Heart left ventricle (tissue), 16 donors: ENCODE measurements around the gene BICC1. TPM values are rescaled to one million over a fixed set of nuclear protein-coding genes. Genes with fewer than 3 reads are reported as not detected.
A peak's percentile ranks its signal among the peaks of the same experiment; 100 is the strongest.

Source experiments
- ATAC-seq, 4 donors: fragments of 200-7000 bp; cut with Tn5 transposase; one replicate each; pipeline ENCODE4 v1.9.1; 2020 to 2022; ENCODE audit warnings: moderate library complexity in 4 of 4, mild to moderate bottlenecking in 3 of 4, moderate number of reproducible peaks in 1 of 4
- DNase-seq, 5 donors: peaks; one replicate each; pipeline ENCODE4 v3.0.0-alpha.2; 2020
- H3K27ac ChIP-seq, 12 donors: fragments of 200-600 bp; sonication (generic) in 4 of 12; one replicate each; pipeline versions ENCODE4 v1.5.0 to v1.8.0; 2016 to 2022; ENCODE audit warnings: mild to moderate bottlenecking in 2 of 12
- H3K27me3 ChIP-seq, 9 donors: fragments of 200-600 bp; sonication (generic) in 2 of 9; one replicate each; pipeline versions ENCODE4 v1.5.1 to v1.8.0; 2016 to 2022; ENCODE audit warnings: mild to moderate bottlenecking in 3 of 9
- H3K36me3 ChIP-seq, 9 donors: fragments of 200-600 bp; sonication (generic) in 2 of 9; one replicate each; pipeline versions ENCODE4 v1.5.0 to v1.8.0; 2018 to 2022; ENCODE audit warnings: mild to moderate bottlenecking in 2 of 9
- H3K4me1 ChIP-seq, 12 donors: fragments of 200-600 bp; sonication (generic) in 4 of 12; one replicate each; pipeline versions ENCODE4 v1.5.0 to v1.8.0; 2016 to 2022; ENCODE audit warnings: mild to moderate bottlenecking in 3 of 12
- H3K4me3 ChIP-seq, 12 donors: fragments of 200-600 bp; sonication (generic) in 4 of 12; one replicate each; pipeline versions ENCODE4 v1.5.0 to v1.8.0; 2017 to 2022; ENCODE audit warnings: mild to moderate bottlenecking in 9 of 12, moderate library complexity in 4 of 12
- H3K9me3 ChIP-seq, 12 donors: fragments of 200-600 bp; sonication (generic) in 4 of 12; one replicate each; pipeline versions ENCODE4 v1.5.0 to v1.8.0; 2016 to 2022; ENCODE audit warnings: mild to moderate bottlenecking in 1 of 12
- POLR2A ChIP-seq, 2 donors: fragments of 450-650 bp; IDR thresholded peaks; one replicate each; pipeline ENCODE4 v1.6.1; 2017; ENCODE audit warnings: antibody characterized with exemption in 2 of 2, mild to moderate bottlenecking in 2 of 2, moderate library complexity in 2 of 2
- WGBS, 4 donors: extraction: QIAGEN DNeasy Blood & Tissue Kit in 2 of 4; methylation state at CpG; one replicate each; pipeline versions ENCODE4 v1.1.5 to v1.1.7; 2013 to 2018; 5-methylcytosine and 5-hydroxymethylcytosine counted together
- intact Hi-C, 10 donors: fragments of 100-400 bp; cut with DNase I; formaldehyde crosslinking; loops; one replicate each; pipeline versions ENCODE4 v1.11.1 to v1.14.2; 2022
- polyA plus RNA-seq, 2 donors: library from polyadenylated mRNA; stranded (reverse); fragments of 200-250 nt; gene quantifications; one replicate each; pipeline ENCODE4 v1.2.3, GENCODE V29; 2013
- total RNA-seq, 9 donors: library from RNA; depleted of rRNA in 2 of 9; stranded (reverse); fragments of >200 nt in 2 of 9; fragmentation: NEBNext Ultra II Directional in 3 of 9; extraction: Animal tissue kit (Norgen Biotek cat#: 25700) in 3 of 9; gene quantifications; one replicate each; pipeline versions ENCODE4 v1.1.0 to v1.2.4, GENCODE V29; 2016 to 2023
- TF ChIP-seq, protein P1 (sequence below), 12 donors: fragments of 200-600 bp; sonication (generic) in 4 of 12; IDR thresholded peaks; one replicate each; pipeline versions ENCODE4 v1.5.0 to v1.8.0; 2018 to 2022; ENCODE audit warnings: antibody characterized with exemption in 12 of 12, mild to moderate bottlenecking in 5 of 12
- donor health status: ischemic (EF 13 %, LVEDD 7.1; RV severe dilation, severe dysfunction).
- donor health status: healthy with polysubstance abuse.
- donor health status: DM: no; HTN: yes; CAD: no.
- donor health status: DM: no; HTN: no; CAD: no.
- donor health status: ischemic (EF 25% LVEDD 6.9; RV normal size, moderate dysfunction).
- donor health status: ischemic (EF 25% LVEDD 5.7; RV mildly dilated, moderate dysfunction).
- donor health status: healthy.
- donor health status: DM: yes; HTN: yes; CAD: no.
- donor health status: ischemic (EF 35%, LVEDD 5.7; RV mildly dilated, moderate dysfunction).
- donor health status: nonischemic (EF 11% LVEDD 7.7; RV severe dilation, severe dysfunction).
- donor health status: DM: yes; HTN: yes; CAD: no.
- donor health status: PGD.
- donor health status: ischemic (EF 29% LVEDD 5.4; RV normal size, mild dysfunction).
- donor health status: nonischemic (EF 23%, LVEDD 6.1; RV moderate dilation, normal function).

Gene BICC1
- total and polyA plus RNA-seq, 11 donors = 1.6 to 18.7 (median 4.8) TPM

DNA sequence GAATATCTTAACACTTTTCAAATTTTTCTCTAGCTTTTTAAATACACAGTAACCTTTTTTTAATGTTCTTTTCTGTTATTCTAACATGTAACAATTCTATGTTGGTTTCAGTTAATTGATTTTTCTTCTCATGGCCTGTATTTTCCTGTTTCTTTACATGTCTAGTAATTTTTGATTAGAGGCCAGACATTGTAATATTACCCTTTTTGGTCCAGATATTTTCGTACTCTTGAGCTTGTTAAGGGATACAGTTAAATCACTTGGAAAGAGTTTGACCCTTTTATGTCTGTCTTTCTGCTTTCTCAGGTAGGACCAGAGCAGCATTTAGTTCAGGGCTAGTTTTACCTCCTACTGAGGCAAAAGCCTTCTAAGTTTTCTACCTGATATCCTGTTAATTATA is 45.0 kb downstream of the BICC1 start:
- Histone ChIP-seq H3K27me3 (no peaks in the 10 kb centered on the region), H3K9me3 (peaks cover 0 to 59% (median 17%) of the 10 kb centered on the region in 12 donors)
- no peak for TF ChIP-seq POLR2A (IDR thresholded peaks at IDR 0.05)
- TF ChIP-seq, protein P1, sequence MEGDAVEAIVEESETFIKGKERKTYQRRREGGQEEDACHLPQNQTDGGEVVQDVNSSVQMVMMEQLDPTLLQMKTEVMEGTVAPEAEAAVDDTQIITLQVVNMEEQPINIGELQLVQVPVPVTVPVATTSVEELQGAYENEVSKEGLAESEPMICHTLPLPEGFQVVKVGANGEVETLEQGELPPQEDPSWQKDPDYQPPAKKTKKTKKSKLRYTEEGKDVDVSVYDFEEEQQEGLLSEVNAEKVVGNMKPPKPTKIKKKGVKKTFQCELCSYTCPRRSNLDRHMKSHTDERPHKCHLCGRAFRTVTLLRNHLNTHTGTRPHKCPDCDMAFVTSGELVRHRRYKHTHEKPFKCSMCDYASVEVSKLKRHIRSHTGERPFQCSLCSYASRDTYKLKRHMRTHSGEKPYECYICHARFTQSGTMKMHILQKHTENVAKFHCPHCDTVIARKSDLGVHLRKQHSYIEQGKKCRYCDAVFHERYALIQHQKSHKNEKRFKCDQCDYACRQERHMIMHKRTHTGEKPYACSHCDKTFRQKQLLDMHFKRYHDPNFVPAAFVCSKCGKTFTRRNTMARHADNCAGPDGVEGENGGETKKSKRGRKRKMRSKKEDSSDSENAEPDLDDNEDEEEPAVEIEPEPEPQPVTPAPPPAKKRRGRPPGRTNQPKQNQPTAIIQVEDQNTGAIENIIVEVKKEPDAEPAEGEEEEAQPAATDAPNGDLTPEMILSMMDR (IDR thresholded peaks at IDR 0.05) = no peak

DNA sequence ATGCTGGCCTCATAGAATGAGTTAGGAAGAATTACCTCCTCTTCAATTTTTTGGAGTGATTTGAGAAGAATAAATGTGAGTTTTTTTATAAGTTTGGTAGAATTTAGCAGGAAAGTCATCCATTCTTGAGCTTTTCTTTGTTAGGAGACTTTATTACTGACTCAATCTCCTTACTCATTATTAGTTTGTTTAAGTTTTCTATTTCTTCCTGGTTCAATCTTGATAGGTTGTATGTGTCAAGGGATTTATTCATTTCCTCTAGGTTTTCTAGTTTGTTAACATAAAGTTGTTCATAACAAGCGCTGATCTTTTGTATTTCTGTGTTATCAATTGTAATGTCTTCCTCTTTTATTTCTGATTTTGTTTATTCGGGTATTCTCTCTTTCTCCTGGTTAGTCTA is 47.4 kb downstream of the BICC1 start:
- H3K27me3 ChIP-seq = no peaks in the 10 kb centered on the region
- intact Hi-C loops = no loop called here
- no peak overlapping the region for H3K4me3 ChIP-seq
- ATAC-seq (no peak), DNase-seq (no peak)
- peaks cover 0 to 1% (median 0%) of the 10 kb centered on the region in 12 donors for H3K4me1 ChIP-seq
- H3K9me3 ChIP-seq = peaks cover 0 to 70% (median 17%) of the 10 kb centered on the region in 12 donors
- H3K27ac ChIP-seq = no peak overlapping the region
- TF ChIP-seq, protein P1 (IDR thresholded peaks at IDR 0.05) = no peak
- TF ChIP-seq POLR2A (IDR thresholded peaks at IDR 0.05) = no peak
- no peaks in the 10 kb centered on the region for H3K36me3 ChIP-seq
- 92 to 95% (median 95%) methylated on average over 2 of the region's 2 CpGs for WGBS, 4 donors

More for the DNA sequence above, 45.0 kb downstream of the BICC1 start:
- ATAC-seq (no peak), DNase-seq (no peak)
- intact Hi-C loops = no loop called here
- 92 to 96% (median 94%) methylated on average over 1 of the region's 1 CpG for WGBS, 4 donors
- Histone ChIP-seq H3K4me1 (no peaks in the 10 kb centered on the region), H3K36me3 (no peaks in the 10 kb centered on the region), H3K4me3 (no peak overlapping the region), H3K27ac (no peak overlapping the region)

DNA sequence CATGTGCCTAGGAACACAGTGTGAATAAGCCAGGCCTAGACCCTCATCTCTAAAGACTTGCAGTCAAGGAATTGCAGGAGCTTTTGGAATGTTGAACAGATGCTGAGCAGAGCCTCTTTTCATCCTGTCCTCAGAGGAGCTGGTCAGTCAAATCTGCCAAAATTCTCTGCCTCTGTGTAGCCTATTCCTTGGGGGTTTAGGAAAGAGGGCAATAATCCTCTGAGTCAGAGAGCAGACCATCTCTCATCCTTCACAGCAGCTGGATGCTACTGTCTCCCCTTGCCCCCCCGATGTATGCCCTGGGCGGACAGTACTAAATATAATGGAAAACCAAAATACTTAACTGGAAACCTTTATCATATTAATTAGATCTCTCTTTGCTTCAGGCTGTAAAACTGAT is 52.6 kb downstream of the BICC1 start:
- Histone ChIP-seq H3K27ac (no peak overlapping the region), H3K27me3 (no peaks in the 10 kb centered on the region), H3K36me3 (no peaks in the 10 kb centered on the region), H3K9me3 (peaks cover 0 to 43% (median 17%) of the 10 kb centered on the region in 12 donors), H3K4me3 (no peak overlapping the region), H3K4me1 (peaks cover 0 to 23% (median 0%) of the 10 kb centered on the region in 12 donors)
- WGBS, 4 donors = 75 to 92% (median 85%) methylated on average over 2 of the region's 2 CpGs
- intact Hi-C loops = no loop called here
- TF ChIP-seq POLR2A (IDR thresholded peaks at IDR 0.05) = no peak
- TF ChIP-seq, protein P1 (IDR thresholded peaks at IDR 0.05) = no peak
- ATAC-seq (peak in 2 of 4 donors; percentile 38 to 78), DNase-seq (no peak)

DNA sequence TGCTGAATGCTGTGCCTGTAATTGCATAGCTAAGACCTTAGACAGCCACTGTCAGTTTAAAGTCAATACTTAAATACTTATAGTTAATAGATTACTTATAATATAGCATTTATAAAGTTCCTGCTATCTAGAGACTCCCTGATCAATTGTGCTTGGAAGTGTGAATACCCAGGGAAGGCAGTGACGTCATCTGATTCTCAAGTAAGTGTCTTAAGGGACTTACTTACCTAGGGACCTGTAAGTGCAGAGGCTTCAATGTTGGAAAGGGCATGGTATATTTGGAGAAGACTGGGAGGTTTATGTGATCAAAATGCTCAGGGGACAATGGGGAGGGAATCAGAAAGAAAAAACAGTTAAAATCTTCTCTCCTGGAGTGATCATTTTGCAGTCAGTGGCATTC is 55.0 kb downstream of the BICC1 start:
- 62 to 72% (median 64%) methylated on average over 1 of the region's 1 CpG for WGBS, 4 donors
- H3K27ac ChIP-seq = peak overlapping the region in 1 of 12 donors; percentile 19
- ATAC-seq = no peak
- H3K36me3 ChIP-seq = no peaks in the 10 kb centered on the region
- no peak overlapping the region for H3K4me3 ChIP-seq
- peaks cover 0 to 23% (median 0%) of the 10 kb centered on the region in 12 donors for H3K4me1 ChIP-seq
- H3K9me3 ChIP-seq = peaks cover 0 to 36% (median 2%) of the 10 kb centered on the region in 12 donors
- H3K27me3 ChIP-seq = no peaks in the 10 kb centered on the region
- TF ChIP-seq, protein P1 (IDR thresholded peaks at IDR 0.05) = no peak
- TF ChIP-seq POLR2A (IDR thresholded peaks at IDR 0.05) = no peak
- intact Hi-C loops = no loop called here
- DNase-seq = no peak
